HEK293 (cell line): ENCODE measurements around the gene ZNF764.

Experiments used
- MEIS1 ChIP-seq: sonication (generic); formaldehyde crosslinking; IDR thresholded peaks from 2 replicates; pipeline ENCODE4 v1.8.1; 2022; ENCODE audit warnings: missing genetic modification reagents, mild to moderate bottlenecking, borderline replicate concordance
- SALL2 ChIP-seq: fragments of 450-650 bp; formaldehyde crosslinking; IDR thresholded peaks from 2 replicates; pipeline ENCODE4 v1.5.0; 2017; ENCODE audit warnings: missing biosample characterization, mild to moderate bottlenecking, missing genetic modification characterization, borderline replicate concordance
- TF ChIP-seq, protein P1 (sequence below): fragments of 450-650 bp; formaldehyde crosslinking; IDR thresholded peaks from 2 replicates; pipeline ENCODE4 v1.5.1; 2016; ENCODE audit warnings: missing biosample characterization, missing genetic modification characterization
- TF ChIP-seq, protein P2 (sequence below): fragments of 450-650 bp; formaldehyde crosslinking; IDR thresholded peaks from 2 replicates; pipeline ENCODE4 v1.5.1; 2016; ENCODE audit warnings: missing biosample characterization, missing genetic modification characterization

DNA sequence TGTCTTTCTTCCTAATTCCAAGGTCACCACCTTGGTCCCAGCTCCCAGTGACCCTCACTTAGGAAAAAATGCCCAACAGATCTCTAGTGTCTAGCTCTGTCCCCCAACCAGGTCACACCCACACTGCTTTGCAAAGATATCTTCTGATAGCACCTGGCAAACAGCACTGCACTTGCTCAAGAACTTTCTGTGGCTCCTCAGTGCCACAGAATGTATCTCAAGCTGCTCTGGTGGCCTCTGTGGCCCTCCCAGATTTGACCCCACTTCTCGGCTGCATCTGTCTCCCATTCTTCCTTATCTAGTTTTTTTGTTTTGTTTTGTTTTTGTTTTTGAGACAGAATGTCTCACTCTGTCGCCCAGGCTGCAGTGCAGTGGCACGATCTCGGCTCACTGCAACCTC, 8.4 kb upstream of the ZNF764 start:
- TF ChIP-seq SALL2 (tag by site-specific recombination) (no peak), MEIS1 (no peak)
- TF ChIP-seq, protein P1, sequence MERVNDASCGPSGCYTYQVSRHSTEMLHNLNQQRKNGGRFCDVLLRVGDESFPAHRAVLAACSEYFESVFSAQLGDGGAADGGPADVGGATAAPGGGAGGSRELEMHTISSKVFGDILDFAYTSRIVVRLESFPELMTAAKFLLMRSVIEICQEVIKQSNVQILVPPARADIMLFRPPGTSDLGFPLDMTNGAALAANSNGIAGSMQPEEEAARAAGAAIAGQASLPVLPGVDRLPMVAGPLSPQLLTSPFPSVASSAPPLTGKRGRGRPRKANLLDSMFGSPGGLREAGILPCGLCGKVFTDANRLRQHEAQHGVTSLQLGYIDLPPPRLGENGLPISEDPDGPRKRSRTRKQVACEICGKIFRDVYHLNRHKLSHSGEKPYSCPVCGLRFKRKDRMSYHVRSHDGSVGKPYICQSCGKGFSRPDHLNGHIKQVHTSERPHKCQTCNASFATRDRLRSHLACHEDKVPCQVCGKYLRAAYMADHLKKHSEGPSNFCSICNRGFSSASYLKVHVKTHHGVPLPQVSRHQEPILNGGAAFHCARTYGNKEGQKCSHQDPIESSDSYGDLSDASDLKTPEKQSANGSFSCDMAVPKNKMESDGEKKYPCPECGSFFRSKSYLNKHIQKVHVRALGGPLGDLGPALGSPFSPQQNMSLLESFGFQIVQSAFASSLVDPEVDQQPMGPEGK, result no peak
- TF ChIP-seq, protein P2, sequence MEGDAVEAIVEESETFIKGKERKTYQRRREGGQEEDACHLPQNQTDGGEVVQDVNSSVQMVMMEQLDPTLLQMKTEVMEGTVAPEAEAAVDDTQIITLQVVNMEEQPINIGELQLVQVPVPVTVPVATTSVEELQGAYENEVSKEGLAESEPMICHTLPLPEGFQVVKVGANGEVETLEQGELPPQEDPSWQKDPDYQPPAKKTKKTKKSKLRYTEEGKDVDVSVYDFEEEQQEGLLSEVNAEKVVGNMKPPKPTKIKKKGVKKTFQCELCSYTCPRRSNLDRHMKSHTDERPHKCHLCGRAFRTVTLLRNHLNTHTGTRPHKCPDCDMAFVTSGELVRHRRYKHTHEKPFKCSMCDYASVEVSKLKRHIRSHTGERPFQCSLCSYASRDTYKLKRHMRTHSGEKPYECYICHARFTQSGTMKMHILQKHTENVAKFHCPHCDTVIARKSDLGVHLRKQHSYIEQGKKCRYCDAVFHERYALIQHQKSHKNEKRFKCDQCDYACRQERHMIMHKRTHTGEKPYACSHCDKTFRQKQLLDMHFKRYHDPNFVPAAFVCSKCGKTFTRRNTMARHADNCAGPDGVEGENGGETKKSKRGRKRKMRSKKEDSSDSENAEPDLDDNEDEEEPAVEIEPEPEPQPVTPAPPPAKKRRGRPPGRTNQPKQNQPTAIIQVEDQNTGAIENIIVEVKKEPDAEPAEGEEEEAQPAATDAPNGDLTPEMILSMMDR (tag by site-specific recombination), result no peak
